NCI-H2029 treated with DMSO at 0.1 percent for 48 hours (cell line): ENCODE measurements around the gene NEK4.

ENCODE experiments used
- DNase-seq: peaks from one replicate; lab custom pipeline; 2025; lab: John Stamatoyannopoulos, UW

The NEK4 gene

GRCh38 chr3:52770496-52771333 is at the start of gene NEK4:
NEK4 (minus strand) TSS chr3:52770940; CDS start chr3:52770746, 194 bp downstream.
- peak; percentile 60 for DNase-seq

GRCh38 chr3:52819936-52820335 is 49.2 kb upstream of the NEK4 start:
- no peak for DNase-seq

GRCh38 chr3:52817860-52818259 is 47.1 kb upstream of the NEK4 start:
- DNase-seq, result no peak

GRCh38 chr3:52817221-52817620 is 46.5 kb upstream of the NEK4 start:
- DNase-seq, result no peak

GRCh38 chr3:52816654-52817053 is 45.9 kb upstream of the NEK4 start:
- DNase-seq, result no peak

GRCh38 chr3:52816199-52816598 is 45.5 kb upstream of the NEK4 start:
- DNase-seq, result no peak

GRCh38 chr3:52813810-52814209 is 43.1 kb upstream of the NEK4 start:
- DNase-seq, result no peak

- no peak for DNase-seq
Observed at GRCh38 chr3:52811452-52812011, 40.8 kb upstream of the NEK4 start.

- DNase-seq, result no peak
Observed at GRCh38 chr3:52810923-52811322, 40.2 kb upstream of the NEK4 start.

- peak; percentile 35 for DNase-seq
Observed at GRCh38 chr3:52809662-52810377, 39.1 kb upstream of the NEK4 start.

GRCh38 chr3:52809149-52809548 is 38.4 kb upstream of the NEK4 start:
- no peak for DNase-seq

- DNase-seq, result no peak
Observed at GRCh38 chr3:52805270-52806039, 34.7 kb upstream of the NEK4 start.

- no peak for DNase-seq
Observed at GRCh38 chr3:52801839-52802238, 31.1 kb upstream of the NEK4 start.

GRCh38 chr3:52800079-52800478 is 29.3 kb upstream of the NEK4 start:
- no peak for DNase-seq

- no peak for DNase-seq
Observed at GRCh38 chr3:52798978-52799476, 28.3 kb upstream of the NEK4 start.

- DNase-seq, result no peak
Observed at GRCh38 chr3:52798376-52798977, 27.7 kb upstream of the NEK4 start.

- no peak for DNase-seq
Observed at GRCh38 chr3:52796411-52796810, 25.7 kb upstream of the NEK4 start.

GRCh38 chr3:52795298-52795900 is 24.7 kb upstream of the NEK4 start:
- DNase-seq, result no peak

GRCh38 chr3:52794612-52795099 is 23.9 kb upstream of the NEK4 start, which contains the start of gene ITIH3:
ITIH3 (plus strand) TSS chr3:52794796; CDS start chr3:52794804, 8 bp downstream.
- DNase-seq, result no peak

GRCh38 chr3:52793702-52794611 is 23.2 kb upstream of the NEK4 start:
- DNase-seq, result no peak
